Superior temporal gyrus (tissue), 1 donor: Measurements from ENCODE around the gene CLK2.

Experiments
- DNase-seq: peaks from one replicate; pipeline ENCODE4 v3.0.0-alpha.2; 2016; ENCODE audit errors: extremely low spot score

CLK2 gene

GRCh38 chr1:155273343-155274245, at the start of gene CLK2:
Gene CLK2, minus strand, starts transcription at chr1:155273504. Its CDS starts 2,527 bp downstream, at chr1:155270977.
- DNase-seq = peak; percentile 94

- no peak for DNase-seq
Observed at GRCh38 chr1:155322571-155322952, 49.3 kb upstream of the CLK2 start.

GRCh38 chr1:155321639-155322503, 48.6 kb upstream of the CLK2 start:
- DNase-seq = no peak

GRCh38 chr1:155320661-155321617, 47.6 kb upstream of the CLK2 start, which contains the start of gene RUSC1:
Gene RUSC1, plus strand, starts transcription at chr1:155320894. Its CDS starts 880 bp downstream, at chr1:155321774.
- peak; percentile 84 for DNase-seq

GRCh38 chr1:155320252-155320651, 46.9 kb upstream of the CLK2 start:
- DNase-seq = no peak

GRCh38 chr1:155319536-155319935, 46.2 kb upstream of the CLK2 start:
- no peak for DNase-seq

GRCh38 chr1:155318082-155318481, 44.8 kb upstream of the CLK2 start:
- no peak for DNase-seq

GRCh38 chr1:155316922-155317321, 43.6 kb upstream of the CLK2 start:
- no peak for DNase-seq

GRCh38 chr1:155313261-155313660, 40.0 kb upstream of the CLK2 start:
- no peak for DNase-seq

GRCh38 chr1:155309423-155310021, 36.2 kb upstream of the CLK2 start:
- no peak for DNase-seq

- DNase-seq = peak; percentile 100
Observed at GRCh38 chr1:155308493-155309422, 35.5 kb upstream of the CLK2 start, which contains the start of gene FDPS. Gene FDPS, plus strand, starts transcription at chr1:155308866. Its CDS starts 924 bp downstream, at chr1:155309790.

- DNase-seq = no peak
Observed at GRCh38 chr1:155307247-155307740, 34.0 kb upstream of the CLK2 start.

- no peak for DNase-seq
Observed at GRCh38 chr1:155305881-155306391, 32.6 kb upstream of the CLK2 start.

- DNase-seq = no peak
Observed at GRCh38 chr1:155304558-155305063, 31.3 kb upstream of the CLK2 start.

- no peak for DNase-seq
Observed at GRCh38 chr1:155301342-155301841, 28.1 kb upstream of the CLK2 start, which contains the start of gene PKLR. Gene PKLR, minus strand, starts transcription at chr1:155301438. Its CDS starts 43 bp downstream, at chr1:155301395.

GRCh38 chr1:155300553-155301329, 27.4 kb upstream of the CLK2 start:
- no peak for DNase-seq

GRCh38 chr1:155300024-155300423, 26.7 kb upstream of the CLK2 start:
- DNase-seq = no peak

GRCh38 chr1:155297384-155297783, 24.1 kb upstream of the CLK2 start:
- no peak for DNase-seq
